NCI-H1417 (cell line): ENCODE data around the gene ZCCHC12.
"Not testable (repeated sequence)": the region's sequence is repeated elsewhere in the genome, so short reads cannot be mapped to it uniquely, and the experiment has no call there.

ENCODE experiments used
- DNase-seq, 3 experiments: peaks; one replicate each; lab custom pipeline; 2025; lab: John Stamatoyannopoulos, UW

Gene ZCCHC12

GRCh38 chrX:118823263-118824172 is at the start of gene ZCCHC12:
TSS of gene ZCCHC12 (plus strand) at chrX:118823824. CDS start at chrX:118825245, 1,421 bp downstream.
- DNase-seq, result peak; percentile 28 to 94 (median 89)

- no peak for DNase-seq
These were observed 44.0 kb upstream of the ZCCHC12 start for GRCh38 chrX:118779581-118779980.

GRCh38 chrX:118780509-118780908 is 43.1 kb upstream of the ZCCHC12 start:
- no peak for DNase-seq

- no peak for DNase-seq
These were observed 42.7 kb upstream of the ZCCHC12 start for GRCh38 chrX:118780911-118781310.

- no peak for DNase-seq
These were observed 27.9 kb upstream of the ZCCHC12 start for GRCh38 chrX:118795528-118796280.

GRCh38 chrX:118802857-118803256 is 20.8 kb upstream of the ZCCHC12 start:
- no peak for DNase-seq

- peak; percentile 6 to 81 (median 35) for DNase-seq
These were observed 16.2 kb upstream of the ZCCHC12 start for GRCh38 chrX:118807151-118808017.

- DNase-seq, result not testable (repeated sequence)
These were observed 6.4 kb upstream of the ZCCHC12 start for GRCh38 chrX:118817257-118817656.

- DNase-seq, result peak in 2 of 3 experiments; percentile 26 to 57
These were observed 628 bp downstream of the ZCCHC12 start for GRCh38 chrX:118824173-118824730.

- no peak for DNase-seq
These were observed 1.6 kb downstream of the ZCCHC12 start for GRCh38 chrX:118825227-118825626.

- DNase-seq, result peak; percentile 25 to 86 (median 78)
These were observed 15.8 kb downstream of the ZCCHC12 start for GRCh38 chrX:118839334-118839958.

- peak; percentile 42 to 87 (median 60) for DNase-seq
These were observed 24.1 kb downstream of the ZCCHC12 start for GRCh38 chrX:118847676-118848075.

GRCh38 chrX:118853596-118853995 is 30.0 kb downstream of the ZCCHC12 start:
- DNase-seq, result no peak

GRCh38 chrX:118855681-118856310 is 32.2 kb downstream of the ZCCHC12 start:
- no peak for DNase-seq

- DNase-seq, result no peak
These were observed 33.4 kb downstream of the ZCCHC12 start for GRCh38 chrX:118857006-118857405.

GRCh38 chrX:118861338-118861737 is 37.7 kb downstream of the ZCCHC12 start:
- DNase-seq, result no peak

- no peak for DNase-seq
These were observed 38.5 kb downstream of the ZCCHC12 start for GRCh38 chrX:118862091-118862490.

GRCh38 chrX:118862979-118863378 is 39.4 kb downstream of the ZCCHC12 start:
- no peak for DNase-seq

- DNase-seq, result no peak
These were observed 40.5 kb downstream of the ZCCHC12 start for GRCh38 chrX:118864063-118864635.

- no peak for DNase-seq
These were observed 41.6 kb downstream of the ZCCHC12 start for GRCh38 chrX:118865231-118865630.
